HepG2 (cell line): ENCODE results near the gene CDCA5. TPM values are rescaled to one million over a fixed set of nuclear protein-coding genes. Genes with fewer than 3 reads are reported as not detected.

Experiments used
- ARNT2 ChIP-seq: sonication (generic); formaldehyde crosslinking; IDR thresholded peaks from 2 replicates; pipeline ENCODE4 v1.8.0; 2022; ENCODE audit warnings: mild to moderate bottlenecking, low read depth, missing genetic modification reagents, moderate library complexity
- ISL2 ChIP-seq: sonication (generic); formaldehyde crosslinking; IDR thresholded peaks from 2 replicates; pipeline ENCODE4 v1.5.0; 2020; ENCODE audit warnings: missing genetic modification reagents
- KAT7 ChIP-seq: IDR thresholded peaks from 2 replicates; pipeline ENCODE4 v1.6.1; 2018; ENCODE audit warnings: borderline replicate concordance, missing compliant biosample characterization
- KDM3A ChIP-seq: IDR thresholded peaks from 2 replicates; pipeline ENCODE4 v1.6.1; 2018; ENCODE audit warnings: low read depth, missing compliant biosample characterization
- POGZ ChIP-seq: sonication (generic); formaldehyde crosslinking; IDR thresholded peaks from 2 replicates; pipeline ENCODE4 v1.4.0; 2020; ENCODE audit warnings: mild to moderate bottlenecking, missing genetic modification reagents
- RFX5 ChIP-seq: IDR thresholded peaks from 2 replicates; pipeline ENCODE4 v1.6.1; 2011; ENCODE audit warnings: low read depth, low read length, improper control_type of control experiment
- SRSF1 ChIP-seq: fragments of 200-400 bp; formaldehyde crosslinking; optimal IDR thresholded peaks from 2 replicates; pipeline ENCODE3; 2017; ENCODE audit warnings: mild to moderate bottlenecking, low read depth, low read length, moderate library complexity
- SYNCRIP ChIP-seq: fragments of 200-400 bp; formaldehyde crosslinking; IDR thresholded peaks from 2 replicates; pipeline ENCODE4 v1.6.1; 2018; ENCODE audit warnings: mild to moderate bottlenecking, low read depth, low read length; ENCODE audit not compliant: insufficient read depth
- TARDBP ChIP-seq: sonication (generic); formaldehyde crosslinking; IDR thresholded peaks from 2 replicates; pipeline ENCODE4 v1.8.0; 2022; ENCODE audit warnings: mild to moderate bottlenecking, missing genetic modification reagents
- ZFP37 ChIP-seq: sonication (generic); formaldehyde crosslinking; IDR thresholded peaks from 2 replicates; pipeline ENCODE4 v1.4.0; 2020; ENCODE audit warnings: missing genetic modification reagents, borderline replicate concordance
- ZNF3 ChIP-seq: IDR thresholded peaks from 2 replicates; pipeline ENCODE4 v1.7.0; 2017; ENCODE audit warnings: inconsistent platforms
- ZNF354B ChIP-seq: sonication (generic); formaldehyde crosslinking; IDR thresholded peaks from 2 replicates; pipeline ENCODE4 v1.8.0; 2022; ENCODE audit warnings: mild to moderate bottlenecking, missing genetic modification reagents
- ZNF432 ChIP-seq: sonication (generic); formaldehyde crosslinking; IDR thresholded peaks from 2 replicates; pipeline ENCODE4 v1.5.0; 2020; ENCODE audit warnings: missing genetic modification reagents, mild to moderate bottlenecking, borderline replicate concordance
- ZNF460 ChIP-seq: sonication (generic); formaldehyde crosslinking; IDR thresholded peaks from 2 replicates; pipeline ENCODE4 v1.5.1; 2020; ENCODE audit warnings: missing genetic modification reagents, mild to moderate bottlenecking, borderline replicate concordance
- ZNF530 ChIP-seq: sonication (generic); formaldehyde crosslinking; IDR thresholded peaks from 2 replicates; pipeline ENCODE4 v1.5.0; 2020; ENCODE audit warnings: low read depth, mild to moderate bottlenecking, missing genetic modification reagents
- ZNF558 ChIP-seq: sonication (generic); formaldehyde crosslinking; IDR thresholded peaks from 2 replicates; pipeline ENCODE4 v1.9.0; 2022; ENCODE audit warnings: mild to moderate bottlenecking, missing genetic modification reagents, borderline replicate concordance
- ZNF790 ChIP-seq: sonication (generic); formaldehyde crosslinking; IDR thresholded peaks from 2 replicates; pipeline ENCODE4 v1.8.0; 2022; ENCODE audit warnings: missing genetic modification reagents, mild to moderate bottlenecking, borderline replicate concordance
- polyA plus RNA-seq, 8 experiments: library from polyadenylated mRNA; depleted of rRNA in 3 of 8; stranded (reverse) in 7 of 8; unstranded in 1 of 8; fragments of >200 nt; fragmentation: Illumina TruSeq in 4 of 8; extraction: Trizol in 4 of 8; gene quantifications; 2 replicates each; pipeline versions ENCODE4 v1.2.1 to v1.2.3, GENCODE V29; 2011 to 2016; ENCODE audit warnings: low read depth in 4 of 8, missing spikeins in 1 of 8, mixed read lengths in 1 of 8; ENCODE audit not compliant: insufficient read depth in 1 of 8
- total RNA-seq, 5 experiments: library from RNA; depleted of rRNA; stranded (reverse); fragments of >200 nt; fragmentation: Illumina TruSeq; extraction: Trizol; gene quantifications; 2 replicates each; pipeline ENCODE4 v1.2.3, GENCODE V29; 2016; ENCODE audit warnings: low read depth in 1 of 5
- TF ChIP-seq, protein P1 (sequence below): sonication (generic); formaldehyde crosslinking; IDR thresholded peaks from 2 replicates; pipeline ENCODE4 v1.5.0; 2020; ENCODE audit warnings: missing genetic modification reagents, mild to moderate bottlenecking, borderline replicate concordance
- TF ChIP-seq, protein P2 (sequence below): sonication (generic); formaldehyde crosslinking; IDR thresholded peaks from 2 replicates; pipeline ENCODE4 v1.4.0; 2020; ENCODE audit warnings: missing genetic modification reagents
- TF ChIP-seq, protein P3 (sequence below): sonication (generic); formaldehyde crosslinking; conservative IDR thresholded peaks from 2 replicates; pipeline ENCODE4 v1.4.0; 2020; ENCODE audit warnings: missing genetic modification reagents

CDCA5 gene
- total and polyA plus RNA-seq, 2 of the 13 experiments (the other 11 are each of a cell fraction or from before 2014, with no cell fraction given) = 13.5 to 50.6 TPM

DNA sequence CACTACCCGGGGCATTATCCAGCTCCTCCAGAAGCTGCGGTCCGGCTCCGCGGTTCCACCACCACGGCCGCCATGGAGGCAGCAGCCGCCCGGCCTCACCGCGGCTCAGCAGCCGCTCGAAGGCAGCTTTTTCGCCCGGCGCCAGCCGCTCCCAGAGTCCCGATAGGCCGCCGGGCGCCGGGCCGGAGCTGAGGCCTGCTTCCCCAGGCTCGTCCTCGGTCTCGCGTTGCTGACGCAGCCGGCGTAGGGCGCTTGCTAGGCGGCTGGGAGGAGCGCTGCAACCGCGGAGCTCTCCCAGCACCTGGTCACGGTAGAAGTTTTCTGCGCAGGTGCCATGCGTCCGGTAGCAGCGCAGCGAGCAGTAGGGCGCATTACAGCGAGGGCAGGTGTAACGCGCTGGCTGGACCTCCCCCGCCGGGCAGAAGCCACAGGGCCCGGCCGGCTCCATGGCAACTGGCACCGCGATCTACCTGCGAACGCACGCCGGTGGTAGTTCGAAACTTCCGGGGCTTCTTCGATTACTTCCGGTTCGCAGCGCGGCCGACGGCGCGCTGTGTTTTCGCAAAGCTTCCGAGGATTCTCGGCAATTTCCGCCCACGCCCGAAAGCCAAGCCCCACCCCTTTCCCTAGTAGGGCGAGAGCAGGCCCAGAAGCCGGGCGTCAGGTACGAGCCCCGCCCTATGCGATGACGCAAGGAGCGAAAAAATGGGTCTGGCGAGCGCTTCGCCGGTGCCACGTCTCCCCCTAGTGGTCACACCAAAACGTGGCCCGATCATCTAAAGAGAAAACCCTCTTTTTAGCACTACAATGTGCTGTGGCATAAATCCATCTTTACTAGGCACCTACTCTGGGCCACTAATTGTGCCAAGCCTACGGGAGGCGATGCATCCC is 33.6 kb upstream of the CDCA5 start, which contains the start of gene ZNHIT2 (continued):
- TF ChIP-seq ZNF3 (CRISPR knock-in tag) = no peak
- TF ChIP-seq ZNF460 (CRISPR knock-in tag) = no peak; the same call in 1 of the 2 replicates
- TF ChIP-seq, protein P1, sequence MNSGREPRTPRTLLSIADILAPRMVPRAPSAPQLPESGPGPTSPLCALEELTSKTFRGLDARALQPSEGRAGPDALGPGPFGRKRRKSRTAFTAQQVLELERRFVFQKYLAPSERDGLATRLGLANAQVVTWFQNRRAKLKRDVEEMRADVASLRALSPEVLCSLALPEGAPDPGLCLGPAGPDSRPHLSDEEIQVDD (CRISPR knock-in tag) = peak; percentile 61; the same call in 1 of the 2 replicates
- TF ChIP-seq ISL2 = peak; percentile 74
- TF ChIP-seq, protein P2, sequence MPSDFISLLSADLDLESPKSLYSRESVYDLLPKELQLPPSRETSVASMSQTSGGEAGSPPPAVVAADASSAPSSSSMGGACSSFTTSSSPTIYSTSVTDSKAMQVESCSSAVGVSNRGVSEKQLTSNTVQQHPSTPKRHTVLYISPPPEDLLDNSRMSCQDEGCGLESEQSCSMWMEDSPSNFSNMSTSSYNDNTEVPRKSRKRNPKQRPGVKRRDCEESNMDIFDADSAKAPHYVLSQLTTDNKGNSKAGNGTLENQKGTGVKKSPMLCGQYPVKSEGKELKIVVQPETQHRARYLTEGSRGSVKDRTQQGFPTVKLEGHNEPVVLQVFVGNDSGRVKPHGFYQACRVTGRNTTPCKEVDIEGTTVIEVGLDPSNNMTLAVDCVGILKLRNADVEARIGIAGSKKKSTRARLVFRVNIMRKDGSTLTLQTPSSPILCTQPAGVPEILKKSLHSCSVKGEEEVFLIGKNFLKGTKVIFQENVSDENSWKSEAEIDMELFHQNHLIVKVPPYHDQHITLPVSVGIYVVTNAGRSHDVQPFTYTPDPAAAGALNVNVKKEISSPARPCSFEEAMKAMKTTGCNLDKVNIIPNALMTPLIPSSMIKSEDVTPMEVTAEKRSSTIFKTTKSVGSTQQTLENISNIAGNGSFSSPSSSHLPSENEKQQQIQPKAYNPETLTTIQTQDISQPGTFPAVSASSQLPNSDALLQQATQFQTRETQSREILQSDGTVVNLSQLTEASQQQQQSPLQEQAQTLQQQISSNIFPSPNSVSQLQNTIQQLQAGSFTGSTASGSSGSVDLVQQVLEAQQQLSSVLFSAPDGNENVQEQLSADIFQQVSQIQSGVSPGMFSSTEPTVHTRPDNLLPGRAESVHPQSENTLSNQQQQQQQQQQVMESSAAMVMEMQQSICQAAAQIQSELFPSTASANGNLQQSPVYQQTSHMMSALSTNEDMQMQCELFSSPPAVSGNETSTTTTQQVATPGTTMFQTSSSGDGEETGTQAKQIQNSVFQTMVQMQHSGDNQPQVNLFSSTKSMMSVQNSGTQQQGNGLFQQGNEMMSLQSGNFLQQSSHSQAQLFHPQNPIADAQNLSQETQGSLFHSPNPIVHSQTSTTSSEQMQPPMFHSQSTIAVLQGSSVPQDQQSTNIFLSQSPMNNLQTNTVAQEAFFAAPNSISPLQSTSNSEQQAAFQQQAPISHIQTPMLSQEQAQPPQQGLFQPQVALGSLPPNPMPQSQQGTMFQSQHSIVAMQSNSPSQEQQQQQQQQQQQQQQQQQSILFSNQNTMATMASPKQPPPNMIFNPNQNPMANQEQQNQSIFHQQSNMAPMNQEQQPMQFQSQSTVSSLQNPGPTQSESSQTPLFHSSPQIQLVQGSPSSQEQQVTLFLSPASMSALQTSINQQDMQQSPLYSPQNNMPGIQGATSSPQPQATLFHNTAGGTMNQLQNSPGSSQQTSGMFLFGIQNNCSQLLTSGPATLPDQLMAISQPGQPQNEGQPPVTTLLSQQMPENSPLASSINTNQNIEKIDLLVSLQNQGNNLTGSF (CRISPR knock-in tag) = peak; percentile 76; the same call in 1 of the 2 replicates
- 0 out of 2 replicates have a peak, but pooled peaks have one; percentile 57 for TF ChIP-seq ZNF530 (CRISPR knock-in tag)
- TF ChIP-seq, protein P3, sequence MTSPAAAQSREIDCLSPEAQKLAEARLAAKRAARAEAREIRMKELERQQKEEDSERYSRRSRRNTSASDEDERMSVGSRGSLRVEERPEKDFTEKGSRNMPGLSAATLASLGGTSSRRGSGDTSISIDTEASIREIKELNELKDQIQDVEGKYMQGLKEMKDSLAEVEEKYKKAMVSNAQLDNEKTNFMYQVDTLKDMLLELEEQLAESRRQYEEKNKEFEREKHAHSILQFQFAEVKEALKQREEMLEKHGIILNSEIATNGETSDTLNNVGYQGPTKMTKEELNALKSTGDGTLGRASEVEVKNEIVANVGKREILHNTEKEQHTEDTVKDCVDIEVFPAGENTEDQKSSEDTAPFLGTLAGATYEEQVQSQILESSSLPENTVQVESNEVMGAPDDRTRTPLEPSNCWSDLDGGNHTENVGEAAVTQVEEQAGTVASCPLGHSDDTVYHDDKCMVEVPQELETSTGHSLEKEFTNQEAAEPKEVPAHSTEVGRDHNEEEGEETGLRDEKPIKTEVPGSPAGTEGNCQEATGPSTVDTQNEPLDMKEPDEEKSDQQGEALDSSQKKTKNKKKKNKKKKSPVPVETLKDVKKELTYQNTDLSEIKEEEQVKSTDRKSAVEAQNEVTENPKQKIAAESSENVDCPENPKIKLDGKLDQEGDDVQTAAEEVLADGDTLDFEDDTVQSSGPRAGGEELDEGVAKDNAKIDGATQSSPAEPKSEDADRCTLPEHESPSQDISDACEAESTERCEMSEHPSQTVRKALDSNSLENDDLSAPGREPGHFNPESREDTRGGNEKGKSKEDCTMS = no peak
- 0 out of 2 replicates have a peak, but pooled peaks have one; percentile 32 for TF ChIP-seq TARDBP (CRISPR knock-in tag)
- peak; percentile 97 for TF ChIP-seq ZNF558 (CRISPR knock-in tag)
- no peak for TF ChIP-seq KAT7
- TF ChIP-seq POGZ (CRISPR knock-in tag) = no peak
- TF ChIP-seq ZFP37 (CRISPR knock-in tag) = no peak
- TF ChIP-seq ZNF354B (CRISPR knock-in tag) = no peak
- no peak for TF ChIP-seq SYNCRIP
- TF ChIP-seq ARNT2 (CRISPR knock-in tag) = no peak; the same call in none of the 2 replicates
- TF ChIP-seq RFX5 = no peak; the same call in 1 of the 2 replicates
- peak; percentile 81; the same call in 1 of the 2 replicates for TF ChIP-seq ZNF790 (CRISPR knock-in tag)
- no peak for TF ChIP-seq SRSF1
- no peak for TF ChIP-seq ZNF432 (CRISPR knock-in tag)
- peak; percentile 79 for TF ChIP-seq KDM3A (CRISPR knock-in tag)
